ENCODE data around the gene SCAP. TPM values are rescaled to one million over a fixed set of nuclear protein-coding genes. Genes with fewer than 3 reads are reported as not detected.

Gene SCAP
- total and polyA plus RNA-seq, 4 donors, result 44.1 to 91.8 (median 47.4) TPM

- H3K9me3 ChIP-seq (ENCODE audit: control insufficient read depth in 4 of 4, insufficient read depth in 3 of 4, low read length in 3 of 4), result peaks cover 0 to 2% (median 0%) of the 10 kb centered on the region in 4 donors
- H3K27me3 ChIP-seq (ENCODE audit: control insufficient read depth in 3 of 3, insufficient read depth in 3 of 3, low read length in 2 of 3), result no peaks in the 10 kb centered on the region
- no peak overlapping the region for H3K27ac ChIP-seq (ENCODE audit: low read depth in 1 of 2, low read length in 1 of 2)
- H3K36me3 ChIP-seq (ENCODE audit: control insufficient read depth in 4 of 4, insufficient read depth in 4 of 4, low read length in 4 of 4), result peaks cover 0 to 44% (median 19%) of the 10 kb centered on the region in 4 donors
- H3K4me1 ChIP-seq (ENCODE audit: control insufficient read depth in 5 of 5, insufficient read depth in 5 of 5, low read length in 5 of 5), result peaks cover 0 to 6% (median 5%) of the 10 kb centered on the region in 5 donors
- no peak for TF ChIP-seq CTCF (IDR thresholded peaks at IDR 0.05; ENCODE audit: control extremely low read depth, extremely low read depth)
- DNase-seq, result no peak
- H3K4me3 ChIP-seq, result no peak overlapping the region
- ATAC-seq (ENCODE audit: insufficient read depth, low FRiP score), result no peak
- WGBS, 2 donors, result 94 to 98% methylated on average over 8 of the region's 8 CpGs
- no peak overlapping the region for H3K9ac ChIP-seq (ENCODE audit: insufficient read depth in 1 of 2, low read length in 2 of 2)
Measured at GRCh38 chr3:47423548-47424145, 52.1 kb downstream of the SCAP start.

- no peak overlapping the region for H3K9ac ChIP-seq (ENCODE audit: insufficient read depth in 1 of 2, low read length in 2 of 2)
- WGBS, 2 donors, result 85 to 91% methylated on average over 9 of the region's 9 CpGs
- no peak overlapping the region for H3K27ac ChIP-seq (ENCODE audit: low read depth in 1 of 2, low read length in 1 of 2)
- ATAC-seq (ENCODE audit: insufficient read depth, low FRiP score), result no peak
- H3K36me3 ChIP-seq (ENCODE audit: control insufficient read depth in 4 of 4, insufficient read depth in 4 of 4, low read length in 4 of 4), result peaks cover 0 to 44% (median 19%) of the 10 kb centered on the region in 4 donors
- no peak for TF ChIP-seq CTCF (IDR thresholded peaks at IDR 0.05; ENCODE audit: control extremely low read depth, extremely low read depth)
- H3K9me3 ChIP-seq (ENCODE audit: control insufficient read depth in 4 of 4, insufficient read depth in 3 of 4, low read length in 3 of 4), result peaks cover 0 to 2% (median 0%) of the 10 kb centered on the region in 4 donors
- peaks cover 0 to 6% (median 5%) of the 10 kb centered on the region in 5 donors for H3K4me1 ChIP-seq (ENCODE audit: control insufficient read depth in 5 of 5, insufficient read depth in 5 of 5, low read length in 5 of 5)
- H3K4me3 ChIP-seq, result no peak overlapping the region
- no peak for DNase-seq
- no peaks in the 10 kb centered on the region for H3K27me3 ChIP-seq (ENCODE audit: control insufficient read depth in 3 of 3, insufficient read depth in 3 of 3, low read length in 2 of 3)
Measured at GRCh38 chr3:47422743-47423142, 53.0 kb downstream of the SCAP start.

GRCh38 chr3:47421741-47422649 lies 53.7 kb downstream of the SCAP start:
- peak overlapping the region; percentile 7 to 9 for H3K27ac ChIP-seq (ENCODE audit: low read depth in 1 of 2, low read length in 1 of 2)
- H3K4me1 ChIP-seq (ENCODE audit: control insufficient read depth in 5 of 5, insufficient read depth in 5 of 5, low read length in 5 of 5), result peaks cover 0 to 6% (median 5%) of the 10 kb centered on the region in 5 donors
- no peaks in the 10 kb centered on the region for H3K27me3 ChIP-seq (ENCODE audit: control insufficient read depth in 3 of 3, insufficient read depth in 3 of 3, low read length in 2 of 3)
- WGBS, 2 donors, result 81 to 84% methylated on average over 13 of the region's 13 CpGs
- H3K36me3 ChIP-seq (ENCODE audit: control insufficient read depth in 4 of 4, insufficient read depth in 4 of 4, low read length in 4 of 4), result peaks cover 0 to 41% (median 17%) of the 10 kb centered on the region in 4 donors
- DNase-seq, result no peak
- no peak overlapping the region for H3K9ac ChIP-seq (ENCODE audit: insufficient read depth in 1 of 2, low read length in 2 of 2)
- no peak for ATAC-seq (ENCODE audit: insufficient read depth, low FRiP score)
- peaks cover 0 to 2% (median 0%) of the 10 kb centered on the region in 4 donors for H3K9me3 ChIP-seq (ENCODE audit: control insufficient read depth in 4 of 4, insufficient read depth in 3 of 4, low read length in 3 of 4)
- no peak overlapping the region for H3K4me3 ChIP-seq
- TF ChIP-seq CTCF (IDR thresholded peaks at IDR 0.05; ENCODE audit: control extremely low read depth, extremely low read depth), result no peak

Measured in lung (tissue), 12 donors.